RCC 7860 (cell line): Measurements from ENCODE around the gene GRB10.
A peak's percentile ranks its signal among the peaks of the same experiment; 100 is the strongest.

Source experiments
- DNase-seq: peaks from one replicate; pipeline ENCODE4 v3.0.0-alpha.2; 2015; ENCODE audit warnings: low spot score
- FAIRE-seq: peaks from 2 replicates; lab custom pipeline; 2012; peaks lifted over from hg19 to GRCh38; lab: Jason Lieb, UNC

The GRB10 gene

DNA sequence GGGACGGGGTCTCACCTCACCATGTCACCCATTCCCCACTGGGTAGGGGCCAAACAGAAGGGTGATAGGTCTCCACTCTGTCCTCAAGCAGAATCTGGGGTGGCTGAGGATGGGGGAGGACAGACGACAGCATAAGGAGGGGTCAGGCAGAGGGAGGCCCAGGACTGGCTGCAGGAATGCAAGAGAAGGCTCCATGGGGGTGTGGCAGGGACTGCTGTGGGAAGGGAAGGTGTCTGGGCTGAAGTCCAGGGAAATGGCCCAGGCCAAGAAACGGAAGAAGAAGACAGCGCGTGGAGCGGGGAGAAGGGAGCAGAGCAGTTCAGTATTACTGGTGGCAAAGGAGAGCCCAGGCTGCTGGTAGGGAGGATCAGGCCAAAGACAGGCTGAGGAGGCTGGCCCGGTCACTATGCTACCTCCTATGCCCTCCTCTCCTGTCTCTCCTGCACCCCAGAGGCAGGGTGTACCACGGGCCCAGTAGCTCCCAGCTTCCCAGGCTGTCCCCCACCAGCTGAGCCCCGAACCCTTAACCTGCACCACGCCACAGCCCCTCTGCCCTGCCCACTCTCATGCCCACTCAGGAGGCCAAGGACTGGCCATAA is 60.9 kb downstream of the GRB10 start:
- DNase-seq, result no peak
- no peak for FAIRE-seq

DNA sequence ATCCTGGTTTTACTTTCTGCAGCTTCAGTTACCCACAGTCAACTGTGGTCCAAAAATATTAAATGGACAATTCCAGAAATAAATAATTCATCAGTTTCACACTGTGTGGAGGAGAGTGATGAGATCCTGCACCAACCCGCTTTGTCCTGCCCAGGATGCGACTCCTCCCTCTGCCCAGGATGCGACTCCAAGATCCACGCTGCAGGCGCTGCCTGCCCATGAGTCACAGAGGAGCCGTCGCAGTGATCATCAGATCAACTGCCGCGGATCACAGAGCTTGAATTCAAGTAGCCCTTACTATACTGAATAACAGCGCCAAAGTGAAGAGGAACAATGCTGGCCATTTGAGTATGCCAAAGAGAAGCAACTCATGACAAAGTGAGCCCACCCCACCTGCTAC is 61.5 kb downstream of the GRB10 start:
- peak; percentile 70 for DNase-seq
- peak; percentile 83 for FAIRE-seq

DNA sequence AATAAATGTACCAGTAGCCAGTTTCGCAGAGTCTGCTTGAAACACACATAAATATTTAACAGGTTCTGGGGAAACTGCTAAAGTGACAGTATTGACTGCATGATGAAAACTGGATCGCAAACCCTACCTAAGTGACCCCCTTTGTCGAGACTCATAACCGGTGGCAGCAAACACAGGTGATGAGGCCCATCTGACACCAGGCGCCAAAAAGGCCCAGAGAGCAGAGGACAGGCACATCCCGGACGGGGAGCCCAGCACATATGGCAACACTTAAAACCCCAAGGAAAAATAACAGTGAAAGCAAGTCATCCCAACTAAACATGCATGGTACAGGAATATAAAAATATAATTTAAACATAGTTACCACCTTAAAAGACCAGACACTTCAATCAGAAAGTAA is 62.4 kb downstream of the GRB10 start:
- FAIRE-seq, result no peak
- no peak for DNase-seq

DNA sequence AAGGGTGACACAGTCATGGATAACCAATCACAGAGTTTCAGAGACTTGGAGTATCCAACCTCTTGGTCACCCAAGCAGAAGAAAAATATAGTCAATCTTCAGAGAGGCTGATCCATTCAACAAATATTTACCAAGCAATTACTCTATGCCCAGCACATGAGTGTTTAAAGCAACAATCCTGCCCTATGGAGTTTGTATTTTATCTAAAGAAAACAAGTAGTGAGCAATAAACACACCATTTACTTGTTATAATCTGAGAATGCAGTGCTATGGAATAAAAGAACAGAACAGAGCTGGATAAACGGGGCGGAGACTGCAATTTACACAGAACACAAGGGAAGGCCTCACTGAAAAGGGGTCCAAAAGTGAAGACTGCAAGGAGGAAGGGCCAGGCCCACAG is 63.8 kb downstream of the GRB10 start:
- DNase-seq (no peak), FAIRE-seq (no peak)

- no peak for DNase-seq
- FAIRE-seq, result no peak
Observed at GRCh38 chr7:50718311-50718710, 64.4 kb downstream of the GRB10 start.

- FAIRE-seq (no peak), DNase-seq (no peak)
Observed at GRCh38 chr7:50717181-50717580, 65.5 kb downstream of the GRB10 start.

DNA sequence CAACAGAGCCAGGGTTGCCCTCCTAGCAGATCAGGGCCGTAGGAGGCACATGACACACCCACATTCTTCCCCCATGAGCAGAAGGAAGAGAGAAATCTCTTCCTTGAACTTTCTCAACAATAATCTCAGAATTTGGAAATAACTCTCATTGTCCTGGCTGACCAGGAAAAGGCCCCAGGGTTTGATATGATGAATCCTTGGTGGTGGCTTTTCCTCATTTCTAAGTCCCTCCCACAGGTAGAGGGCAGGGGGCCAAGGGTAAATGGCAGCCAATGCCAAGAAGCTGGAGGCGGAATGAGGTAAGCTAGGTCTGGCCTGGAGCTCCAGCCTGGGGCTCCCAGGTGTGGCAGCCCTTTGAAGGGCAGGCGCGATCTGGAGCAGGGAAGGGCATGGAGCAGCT is 67.8 kb downstream of the GRB10 start:
- FAIRE-seq, result no peak
- no peak for DNase-seq

GRCh38 chr7:50713123-50713965 is 69.4 kb downstream of the GRB10 start:
- DNase-seq (no peak), FAIRE-seq (no peak)

GRCh38 chr7:50712252-50713122 is 70.2 kb downstream of the GRB10 start:
- DNase-seq (no peak), FAIRE-seq (no peak)

DNA sequence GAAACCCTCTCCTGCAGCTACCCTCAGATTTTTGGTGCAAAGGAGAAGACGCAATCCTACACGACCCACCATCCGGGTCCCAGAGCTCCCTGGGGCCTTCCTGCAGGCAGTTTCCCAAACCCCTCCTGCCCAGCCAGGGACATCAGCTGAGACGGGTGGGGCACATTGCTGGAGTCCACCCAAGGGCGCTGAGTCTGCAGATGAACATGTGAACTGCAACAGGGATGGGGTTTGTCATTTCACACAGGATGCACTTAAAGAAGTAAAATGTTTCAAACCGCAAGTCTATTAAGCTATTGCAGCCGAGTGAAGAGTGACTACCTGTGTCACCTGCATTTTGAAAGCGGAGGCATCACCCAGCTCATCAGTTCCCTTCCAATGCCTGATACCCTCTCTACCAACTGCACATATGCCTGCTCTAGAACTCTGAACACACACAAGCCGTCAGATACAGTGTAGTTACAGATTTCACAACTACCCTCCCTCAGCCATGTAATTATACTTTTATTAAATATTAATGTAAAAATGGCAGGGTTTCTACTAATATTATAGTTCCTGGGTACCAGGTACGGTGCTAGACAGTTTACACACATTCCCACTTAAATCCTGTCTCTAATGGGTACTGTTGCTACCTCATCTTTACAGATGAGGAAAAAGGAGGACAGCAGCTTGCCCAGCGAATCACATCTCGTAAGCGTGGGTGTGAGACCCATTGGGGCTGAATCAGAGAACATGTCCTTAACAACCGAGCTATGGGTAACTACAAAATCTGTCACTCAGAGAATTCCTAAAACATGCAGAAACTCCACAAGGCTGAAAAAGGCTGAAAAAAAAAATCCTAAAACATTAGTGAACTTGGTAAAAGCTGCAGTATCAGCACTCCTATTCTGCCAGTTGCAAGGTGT is 71.2 kb downstream of the GRB10 start:
- FAIRE-seq, result no peak
- DNase-seq, result no peak

GRCh38 chr7:50710441-50711154 is 72.1 kb downstream of the GRB10 start:
- FAIRE-seq, result no peak
- DNase-seq, result no peak

- no peak for DNase-seq
- no peak for FAIRE-seq
Observed at GRCh38 chr7:50709151-50709550, 73.5 kb downstream of the GRB10 start.

GRCh38 chr7:50707236-50708006 is 75.3 kb downstream of the GRB10 start:
- DNase-seq, result no peak
- no peak for FAIRE-seq

DNA sequence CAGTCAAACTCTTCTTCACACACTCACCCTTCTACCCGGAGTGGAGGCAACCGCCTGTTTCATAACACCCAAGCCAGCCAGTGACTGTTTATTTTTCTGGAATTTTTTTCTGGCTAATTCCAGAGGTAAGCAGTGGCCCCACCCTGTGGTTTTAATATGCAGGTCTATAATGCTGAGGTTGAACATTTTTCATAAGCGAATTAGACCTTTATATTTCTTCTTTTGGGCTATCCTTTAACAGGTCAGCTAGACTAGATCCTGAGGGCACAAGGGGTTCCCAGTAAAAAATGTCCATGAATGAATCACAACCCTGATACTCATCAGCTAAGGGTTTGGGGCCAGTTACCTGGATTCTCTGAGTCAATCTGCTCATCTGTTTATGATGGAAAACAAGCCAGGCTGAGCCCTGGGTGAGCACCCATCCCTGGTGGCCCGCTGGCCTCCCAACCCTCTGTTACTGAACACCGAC is 76.2 kb downstream of the GRB10 start:
- DNase-seq, result no peak
- FAIRE-seq, result no peak

- no peak for DNase-seq
- no peak for FAIRE-seq
Observed at GRCh38 chr7:50704844-50705243, 77.9 kb downstream of the GRB10 start.

DNA sequence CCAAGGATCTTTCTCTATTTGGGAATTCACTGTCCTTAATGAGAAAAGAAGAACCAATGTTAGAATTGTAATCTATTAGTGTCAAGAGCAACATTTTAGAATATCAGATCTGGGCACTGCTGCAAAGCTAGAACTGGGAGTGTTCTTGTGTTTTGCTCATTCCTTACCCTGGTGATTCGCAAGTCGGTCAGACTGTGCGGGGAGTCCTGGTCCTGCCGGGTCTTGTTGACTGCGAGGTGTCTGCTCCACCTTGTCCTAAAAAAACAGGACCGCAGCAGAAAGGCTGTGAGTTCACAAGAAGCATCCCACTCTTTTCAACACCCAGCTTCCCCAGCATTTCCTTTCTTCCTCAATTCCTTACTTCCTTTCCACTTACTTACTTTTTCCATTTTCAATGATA is 79.0 kb downstream of the GRB10 start:
- FAIRE-seq, result no peak
- no peak for DNase-seq

DNA sequence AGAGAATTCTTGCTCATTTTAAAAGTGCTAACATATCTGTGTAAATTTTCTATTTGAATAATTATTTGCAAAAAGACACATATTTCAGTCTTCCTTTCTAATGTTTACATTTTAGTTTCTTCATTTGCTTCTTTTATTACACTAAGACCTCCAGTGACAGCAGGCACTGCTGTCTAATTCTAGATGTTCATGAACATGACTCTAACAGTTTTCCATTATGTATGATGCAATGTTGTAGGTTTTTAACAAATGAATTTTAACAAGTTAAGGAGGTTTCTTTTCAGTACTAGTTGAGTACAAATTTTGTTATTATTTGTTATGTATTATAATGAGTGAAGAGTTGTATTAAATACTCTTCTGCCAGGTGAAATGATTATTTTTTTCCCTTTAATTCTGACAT is 83.6 kb downstream of the GRB10 start:
- DNase-seq (no peak), FAIRE-seq (no peak)

DNA sequence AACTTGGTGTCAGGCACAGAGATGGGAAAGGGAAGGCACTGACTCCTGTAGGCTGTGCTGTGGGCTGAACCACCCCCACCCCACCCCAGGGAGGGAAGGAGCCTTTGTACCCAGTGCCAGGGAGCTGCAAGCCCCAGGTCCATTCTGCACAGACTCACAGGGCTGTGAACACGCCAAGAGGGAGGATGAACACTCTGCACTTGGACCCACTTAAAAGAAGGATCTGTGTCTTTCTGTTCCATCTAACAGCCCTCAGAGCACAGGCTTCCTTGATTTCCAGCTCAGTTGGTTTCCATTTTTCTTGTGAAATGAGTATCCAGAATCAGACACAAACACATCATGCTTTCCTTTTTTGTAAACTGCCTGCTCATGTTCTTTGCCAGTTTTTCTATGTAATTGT is 84.9 kb downstream of the GRB10 start:
- no peak for DNase-seq
- no peak for FAIRE-seq
